DOHH2 (cell line): ENCODE measurements around the gene TNFSF12.

Source experiments
- CTCF ChIP-seq: fragments of 200-600 bp; sonication (generic); IDR thresholded peaks from one replicate; pipeline ENCODE4 v1.5.1; 2014; ENCODE audit warnings: antibody characterized with exemption, mild to moderate bottlenecking, low read depth, low read length; ENCODE audit not compliant: poor library complexity, severe bottlenecking
- EZH2phosphoT487 ChIP-seq: fragments of 200-600 bp; sonication (generic); IDR thresholded peaks from 2 replicates; pipeline ENCODE4 v1.6.1; 2017; ENCODE audit warnings: borderline replicate concordance, mild to moderate bottlenecking, antibody characterized with exemption, low read length, moderate library complexity, mixed read lengths

GRCh38 chr17:7589891-7590691 lies 41.2 kb downstream of the TNFSF12 start, which contains the start of gene SOX15:
- no peak for TF ChIP-seq EZH2phosphoT487
- TF ChIP-seq CTCF, result no peak
